Measurements from ENCODE around the gene RPLP1. TPM values are rescaled to one million over a fixed set of nuclear protein-coding genes. Genes with fewer than 3 reads are reported as not detected.

RPLP1 gene
- polyA plus RNA-seq, 1 donor (not counting 4 experiments of a cell fraction or from before 2014, with no cell fraction given), result 755 TPM

- no peak overlapping the region for H3K9ac ChIP-seq (ENCODE audit: control insufficient read depth, extremely low read depth, insufficient read depth, low read length)
- dilution Hi-C loops (cut with MboI; ENCODE audit: extremely low pct_ligation_motif_present, low sequenced_read_pairs), result no loop called here
- no peak overlapping the region for H3K4me2 ChIP-seq (ENCODE audit: control insufficient read depth, extremely low read depth, insufficient read depth, low read depth, low read length)
- H3K27ac ChIP-seq (ENCODE audit: control insufficient read depth, insufficient read depth, low read length), result no peak overlapping the region
- no peaks in the 10 kb centered on the region for H3K79me2 ChIP-seq (ENCODE audit: control insufficient read depth, insufficient read depth, low read length)
- peaks cover 29% of the 10 kb centered on the region for H3K4me1 ChIP-seq (ENCODE audit: control insufficient read depth, extremely low read depth, insufficient read depth, low read length)
- FAIRE-seq (no peak), DNase-seq (ENCODE audit: low read depth, low spot score) (no peak)
- H3K4me3 ChIP-seq (ENCODE audit: control insufficient read depth in 2 of 3, extremely low read depth in 1 of 3, insufficient read depth in 2 of 3, low read depth in 1 of 3, low read length in 3 of 3), result no peak overlapping the region
- H3K9me3 ChIP-seq (ENCODE audit: control insufficient read depth, low read depth, low read length), result no peaks in the 10 kb centered on the region
- H3K9me1 ChIP-seq (ENCODE audit: control insufficient read depth, extremely low read depth, insufficient read depth, low read length), result no peaks in the 10 kb centered on the region
- no peak for TF ChIP-seq CTCF (optimal IDR thresholded peaks at IDR 0.05 in 1 of 3, IDR thresholded peaks at IDR 0.05 in 1 of 3, conservative IDR thresholded peaks at IDR 0.05 in 1 of 3; ENCODE audit: extremely low read depth in 1 of 3, insufficient read depth in 2 of 3, low read length in 3 of 3)
- TF ChIP-seq EZH2 (IDR thresholded peaks at IDR 0.05; ENCODE audit: low read length), result no peak
- H2AFZ ChIP-seq (ENCODE audit: control insufficient read depth, low read length), result no peak overlapping the region
- no peaks in the 10 kb centered on the region for H4K20me1 ChIP-seq (ENCODE audit: control insufficient read depth, extremely low read depth, insufficient read depth, low read length)
- H3K36me3 ChIP-seq (ENCODE audit: control insufficient read depth in 2 of 2, extremely low read depth in 1 of 2, insufficient read depth in 2 of 2, low read length in 2 of 2), result no peaks in the 10 kb centered on the region
- no peaks in the 10 kb centered on the region for H3K27me3 ChIP-seq (ENCODE audit: control insufficient read depth, extremely low read depth, insufficient read depth, low read length)
Observed at GRCh38 chr15:69472562-69472961, 19.9 kb downstream of the RPLP1 start.

GRCh38 chr15:69474291-69474690 lies 21.7 kb downstream of the RPLP1 start:
- H3K4me3 ChIP-seq (ENCODE audit: control insufficient read depth in 2 of 3, extremely low read depth in 1 of 3, insufficient read depth in 2 of 3, low read depth in 1 of 3, low read length in 3 of 3), result no peak overlapping the region
- no peak overlapping the region for H3K9ac ChIP-seq (ENCODE audit: control insufficient read depth, extremely low read depth, insufficient read depth, low read length)
- FAIRE-seq (no peak), DNase-seq (ENCODE audit: low read depth, low spot score) (no peak)
- no peaks in the 10 kb centered on the region for H3K9me1 ChIP-seq (ENCODE audit: control insufficient read depth, extremely low read depth, insufficient read depth, low read length)
- dilution Hi-C loops (cut with MboI; ENCODE audit: extremely low pct_ligation_motif_present, low sequenced_read_pairs), result no loop called here
- H3K79me2 ChIP-seq (ENCODE audit: control insufficient read depth, insufficient read depth, low read length), result no peaks in the 10 kb centered on the region
- no peaks in the 10 kb centered on the region for H4K20me1 ChIP-seq (ENCODE audit: control insufficient read depth, extremely low read depth, insufficient read depth, low read length)
- H3K9me3 ChIP-seq (ENCODE audit: control insufficient read depth, low read depth, low read length), result no peaks in the 10 kb centered on the region
- H3K36me3 ChIP-seq (ENCODE audit: control insufficient read depth in 2 of 2, extremely low read depth in 1 of 2, insufficient read depth in 2 of 2, low read length in 2 of 2), result no peaks in the 10 kb centered on the region
- peaks cover 6% of the 10 kb centered on the region for H3K27me3 ChIP-seq (ENCODE audit: control insufficient read depth, extremely low read depth, insufficient read depth, low read length)
- peaks cover 11% of the 10 kb centered on the region for H3K4me1 ChIP-seq (ENCODE audit: control insufficient read depth, extremely low read depth, insufficient read depth, low read length)
- H3K27ac ChIP-seq (ENCODE audit: control insufficient read depth, insufficient read depth, low read length), result no peak overlapping the region
- TF ChIP-seq CTCF (optimal IDR thresholded peaks at IDR 0.05 in 1 of 3, IDR thresholded peaks at IDR 0.05 in 1 of 3, conservative IDR thresholded peaks at IDR 0.05 in 1 of 3; ENCODE audit: extremely low read depth in 1 of 3, insufficient read depth in 2 of 3, low read length in 3 of 3) (no peak), EZH2 (IDR thresholded peaks at IDR 0.05; ENCODE audit: low read length) (no peak)
- no peak overlapping the region for H3K4me2 ChIP-seq (ENCODE audit: control insufficient read depth, extremely low read depth, insufficient read depth, low read depth, low read length)
- no peak overlapping the region for H2AFZ ChIP-seq (ENCODE audit: control insufficient read depth, low read length)
